COR-L47 (cell line): ENCODE measurements around the gene PITRM1.

Experiments used
- DNase-seq: peaks from one replicate; lab custom pipeline; 2025; lab: John Stamatoyannopoulos, UW

Gene PITRM1

DNA sequence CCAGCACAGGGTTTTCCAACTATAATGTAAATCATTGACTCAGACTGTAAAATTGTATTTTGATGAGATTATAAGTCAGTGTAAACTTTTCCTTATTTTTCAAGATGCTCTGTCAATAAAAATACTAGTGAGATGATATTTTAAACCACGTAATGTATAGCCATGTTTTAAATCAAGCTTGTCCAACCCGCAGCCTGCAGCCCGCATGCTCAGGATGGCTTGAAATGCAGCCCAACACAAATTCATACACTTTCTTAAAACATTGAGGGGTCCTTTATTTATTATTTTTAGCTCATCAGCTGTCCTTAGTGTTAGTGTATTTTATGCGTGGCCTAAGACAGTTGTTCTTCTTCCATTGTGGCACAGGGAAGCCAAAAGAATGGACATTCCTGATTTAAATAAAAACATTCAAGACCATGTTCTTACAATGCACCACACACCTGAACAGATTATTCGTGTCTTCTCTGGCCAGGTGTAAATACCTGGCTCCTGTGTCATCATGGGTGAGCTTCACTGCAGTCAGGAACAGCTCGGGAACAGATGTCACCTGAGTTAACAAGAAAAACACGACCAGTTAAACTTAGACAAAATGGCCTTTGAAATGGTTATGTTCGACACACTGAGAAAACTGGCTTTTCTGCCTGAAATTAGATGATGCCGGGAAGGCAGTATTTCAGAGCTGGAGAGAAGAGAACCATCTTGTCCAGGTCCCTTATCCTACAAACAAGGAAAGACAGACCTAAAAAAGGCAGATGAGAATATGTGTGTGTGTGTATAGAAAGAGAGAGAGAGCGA is 5.9 kb downstream of the PITRM1 start:
- no peak for DNase-seq

DNA sequence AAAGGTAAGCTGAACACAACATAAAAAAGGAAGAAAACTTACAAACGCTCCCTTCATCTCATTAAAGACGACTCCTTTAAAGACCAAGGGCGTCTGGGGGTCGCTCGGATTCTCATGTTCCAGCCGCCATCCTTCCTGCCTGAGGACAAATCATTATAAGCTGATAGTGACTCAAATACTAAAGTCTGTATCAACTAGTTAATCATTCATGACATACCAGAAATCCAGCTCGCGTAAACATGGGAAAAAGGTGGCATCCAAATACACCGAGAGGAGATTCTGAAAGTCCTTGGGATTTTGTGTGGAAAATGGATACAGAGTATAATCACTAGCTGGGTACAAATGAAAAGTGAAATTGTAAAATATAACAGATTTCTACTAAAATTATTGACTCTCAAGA is 7.4 kb downstream of the PITRM1 start:
- DNase-seq = no peak

DNA sequence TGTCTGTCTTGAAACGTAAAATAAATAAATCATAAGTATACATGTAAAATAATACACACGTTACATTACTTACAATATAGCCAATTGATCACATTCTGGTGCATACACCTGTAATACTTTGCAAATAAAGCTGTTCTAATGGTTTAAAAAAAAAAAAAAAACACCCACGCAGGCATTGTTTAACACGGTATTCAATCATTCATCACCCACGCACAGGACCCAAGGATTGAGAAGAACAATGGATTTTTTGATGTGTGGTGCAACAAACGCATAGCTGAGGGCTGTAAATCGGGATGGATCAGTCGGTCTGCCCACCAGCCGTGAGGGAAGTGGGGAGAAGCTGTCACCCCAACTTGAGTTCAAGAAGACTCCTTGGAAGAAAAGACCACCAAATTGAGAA is 8.7 kb downstream of the PITRM1 start:
- DNase-seq = no peak

DNA sequence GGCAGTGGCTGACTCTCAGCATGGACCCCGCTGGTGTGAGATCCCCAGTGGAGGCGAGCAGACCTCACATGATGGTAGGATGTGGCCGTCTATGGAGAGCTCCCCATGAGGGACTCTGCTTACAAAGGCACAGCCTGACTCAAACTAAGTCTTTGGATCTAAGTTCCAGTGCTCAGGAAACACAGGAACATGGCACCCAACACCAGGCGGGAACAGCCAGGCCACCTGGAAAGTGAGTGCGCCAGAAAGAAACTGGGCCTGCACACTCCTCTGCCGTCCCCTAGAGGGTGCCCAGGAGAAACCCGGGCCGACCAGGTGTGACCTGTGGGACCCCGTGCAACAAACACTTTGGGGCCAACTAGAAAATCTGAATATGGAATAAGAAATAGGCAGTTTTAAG is 10.0 kb downstream of the PITRM1 start:
- no peak for DNase-seq

DNA sequence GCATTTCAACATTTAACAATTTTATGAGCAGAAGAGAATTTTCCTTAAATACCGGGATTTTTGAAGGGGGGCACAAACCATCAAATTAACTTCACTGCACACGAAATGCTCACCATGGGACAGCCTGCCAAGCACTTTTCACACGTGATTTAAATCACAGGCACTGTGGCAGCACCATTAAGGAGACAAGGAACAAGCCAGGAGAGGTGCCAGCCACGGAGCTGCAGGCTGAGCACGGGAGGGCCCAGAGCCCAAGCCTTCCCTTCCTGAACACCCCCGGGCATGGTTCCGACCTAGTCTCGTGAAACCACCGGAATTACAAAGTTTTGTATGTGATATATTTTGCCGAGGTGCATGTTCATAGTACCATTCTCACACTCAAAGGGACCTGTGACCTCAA is 13.4 kb downstream of the PITRM1 start:
- DNase-seq = no peak

DNA sequence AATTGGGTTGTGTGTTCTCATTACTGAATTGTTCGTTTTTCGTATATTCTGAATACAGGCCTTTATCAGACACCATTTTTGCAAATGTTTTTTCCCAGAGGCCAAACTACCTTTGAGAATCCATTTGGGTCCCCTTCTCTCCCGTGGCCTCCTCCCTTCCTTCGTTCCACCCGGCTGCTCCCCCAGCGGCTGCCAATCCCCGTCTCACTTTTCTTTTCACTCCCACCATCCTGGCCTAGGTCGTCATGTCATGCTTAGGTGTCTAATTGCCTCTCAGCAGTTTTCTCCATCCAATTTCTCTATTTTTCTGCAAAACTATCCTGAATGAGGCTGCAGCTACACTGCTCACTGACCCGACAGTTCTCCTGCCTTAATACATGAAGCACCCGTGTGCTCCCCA is 17.9 kb downstream of the PITRM1 start:
- DNase-seq = no peak

DNA sequence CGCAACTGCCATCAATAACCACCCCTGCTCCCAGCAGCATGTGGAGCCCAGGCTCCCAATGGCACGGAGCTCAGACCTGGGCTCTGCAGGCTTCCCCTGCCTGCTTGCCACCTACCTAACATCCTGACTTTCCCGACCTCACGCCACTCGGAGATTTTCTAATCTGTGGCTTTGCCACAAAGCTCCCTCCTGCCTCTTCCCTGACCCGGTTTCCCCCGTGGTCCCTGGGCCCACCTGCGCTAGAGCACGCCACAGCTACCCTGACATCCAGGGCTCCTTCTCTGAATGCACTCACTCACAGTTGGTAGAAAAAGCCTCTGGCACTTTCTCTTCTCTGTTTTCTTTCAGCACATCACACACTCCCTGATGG is 20.0 kb downstream of the PITRM1 start:
- no peak for DNase-seq

DNA sequence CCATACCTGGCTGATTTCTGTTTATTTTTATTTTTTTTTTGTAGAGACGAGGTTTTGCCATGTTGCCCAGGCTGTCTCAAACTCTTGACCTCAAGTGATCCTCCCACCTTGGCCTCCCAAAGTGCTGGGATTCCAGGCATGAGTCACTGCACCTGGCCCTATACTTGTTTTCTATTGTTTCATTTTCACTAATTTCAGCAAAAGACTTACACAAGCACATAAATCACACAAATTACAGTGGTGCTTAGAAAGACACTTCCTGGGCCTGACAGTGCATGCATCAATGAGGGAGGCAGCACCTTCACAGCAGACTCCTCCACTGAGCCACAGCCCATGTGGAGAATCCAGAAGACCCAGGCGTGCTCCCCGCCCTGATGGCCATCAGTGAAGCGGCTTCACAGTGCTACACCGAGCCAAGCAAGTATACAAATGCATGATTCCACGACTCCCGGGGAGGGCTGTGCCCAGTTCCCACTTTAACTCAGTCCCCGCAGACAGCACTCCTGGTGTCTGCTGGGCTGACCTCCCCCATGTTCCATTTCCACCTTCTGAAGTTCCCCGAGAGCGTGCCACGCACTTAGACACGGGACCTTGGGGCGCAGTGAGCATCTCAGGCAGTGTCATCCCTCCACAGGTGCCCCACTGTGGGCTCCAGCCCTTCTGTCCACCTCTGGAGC is 20.6 kb downstream of the PITRM1 start:
- no peak for DNase-seq

DNA sequence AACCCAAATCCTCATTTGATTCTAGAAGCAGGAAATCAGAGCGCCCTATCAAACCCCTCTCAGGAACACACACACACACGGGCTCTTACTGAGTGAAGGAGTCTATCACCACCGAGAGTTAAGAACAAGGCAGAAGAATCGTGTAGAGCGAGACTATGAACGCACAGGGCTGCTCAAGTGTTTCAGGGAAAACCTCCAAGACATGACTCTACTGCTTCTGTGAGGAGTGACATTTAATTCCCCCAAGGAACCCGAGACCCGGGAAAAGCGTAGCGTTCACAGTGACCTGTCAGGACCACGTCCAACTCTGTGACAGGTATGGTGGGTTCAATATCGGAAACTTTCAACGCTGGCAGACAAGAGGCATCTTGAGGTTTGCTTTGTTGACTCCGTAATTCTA is 21.6 kb downstream of the PITRM1 start:
- no peak for DNase-seq

DNA sequence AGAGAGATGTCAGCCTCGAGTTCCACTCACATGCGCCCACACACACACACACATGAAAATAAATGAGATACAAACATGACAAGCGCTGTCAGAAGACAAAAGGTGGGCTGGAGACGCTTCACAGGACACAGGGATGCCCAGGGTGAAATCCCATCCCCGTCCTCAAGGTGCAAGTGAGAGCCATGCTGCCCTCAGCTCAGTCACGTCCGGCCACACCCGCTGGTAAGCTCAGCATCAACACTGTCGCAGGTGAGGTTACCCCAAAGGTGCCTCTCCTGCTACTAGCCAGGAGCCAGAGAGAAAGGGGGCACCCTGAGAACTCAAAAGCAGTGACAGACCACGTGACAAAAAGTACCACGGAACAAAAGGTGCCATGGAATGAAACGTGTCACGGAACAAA is 22.2 kb downstream of the PITRM1 start:
- DNase-seq = no peak

DNA sequence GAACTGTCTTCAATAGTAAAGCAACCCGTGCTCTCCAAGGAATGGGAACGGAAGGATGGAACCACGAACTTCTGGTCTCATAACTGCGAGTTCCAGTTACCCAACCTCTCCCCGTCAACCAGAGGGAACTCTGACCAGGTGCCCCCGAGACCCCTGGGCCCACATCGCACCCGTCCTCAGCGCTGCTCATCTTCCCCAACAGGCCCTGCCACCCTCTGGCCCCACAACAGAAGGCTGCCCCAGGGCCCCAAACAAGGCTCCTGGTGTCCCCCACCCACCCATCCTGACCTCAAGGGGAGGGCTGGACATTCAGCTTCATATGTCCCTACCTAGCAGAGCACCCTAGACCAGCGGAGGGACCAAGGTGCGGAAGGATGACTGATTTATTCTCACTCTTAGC is 22.7 kb downstream of the PITRM1 start:
- no peak for DNase-seq

DNA sequence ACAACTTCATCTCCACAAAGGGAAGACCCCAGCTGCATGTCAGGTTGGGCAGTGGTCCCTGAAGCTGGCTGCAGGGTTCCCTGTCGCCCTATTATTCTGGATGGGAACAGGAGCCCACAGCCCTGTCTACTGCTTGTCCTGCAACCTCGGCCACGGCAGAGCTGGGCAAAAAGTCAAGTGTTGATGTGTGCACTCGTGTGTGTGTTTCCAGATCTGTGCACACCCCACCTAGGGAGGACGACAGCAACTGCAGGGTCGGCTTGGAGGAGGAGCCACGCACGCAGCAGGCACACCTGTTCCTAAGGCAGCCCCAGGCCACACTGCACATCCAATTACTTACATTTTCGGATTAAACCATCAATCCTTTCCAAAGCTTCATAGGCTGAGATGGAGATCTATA is 23.6 kb downstream of the PITRM1 start:
- no peak for DNase-seq

DNA sequence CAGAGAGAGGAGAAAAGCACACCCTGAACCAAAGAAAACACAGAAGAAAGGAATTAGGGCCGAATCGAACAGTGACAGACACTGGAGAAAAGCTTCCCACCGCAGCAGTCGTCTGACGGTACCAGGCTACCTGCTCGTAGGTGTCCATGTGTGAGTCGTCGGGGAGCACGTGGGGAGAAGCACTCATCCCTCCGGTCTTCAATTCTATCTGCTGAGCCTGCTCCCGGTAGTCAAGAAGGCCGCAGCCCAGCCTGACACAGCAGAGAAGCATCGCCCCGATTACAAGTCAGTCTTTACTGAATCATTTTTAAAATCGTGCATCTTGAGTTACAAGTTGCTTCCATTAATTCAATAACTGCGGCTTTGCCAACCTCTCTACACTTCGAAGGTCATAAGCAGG is 24.5 kb downstream of the PITRM1 start:
- DNase-seq = no peak

DNA sequence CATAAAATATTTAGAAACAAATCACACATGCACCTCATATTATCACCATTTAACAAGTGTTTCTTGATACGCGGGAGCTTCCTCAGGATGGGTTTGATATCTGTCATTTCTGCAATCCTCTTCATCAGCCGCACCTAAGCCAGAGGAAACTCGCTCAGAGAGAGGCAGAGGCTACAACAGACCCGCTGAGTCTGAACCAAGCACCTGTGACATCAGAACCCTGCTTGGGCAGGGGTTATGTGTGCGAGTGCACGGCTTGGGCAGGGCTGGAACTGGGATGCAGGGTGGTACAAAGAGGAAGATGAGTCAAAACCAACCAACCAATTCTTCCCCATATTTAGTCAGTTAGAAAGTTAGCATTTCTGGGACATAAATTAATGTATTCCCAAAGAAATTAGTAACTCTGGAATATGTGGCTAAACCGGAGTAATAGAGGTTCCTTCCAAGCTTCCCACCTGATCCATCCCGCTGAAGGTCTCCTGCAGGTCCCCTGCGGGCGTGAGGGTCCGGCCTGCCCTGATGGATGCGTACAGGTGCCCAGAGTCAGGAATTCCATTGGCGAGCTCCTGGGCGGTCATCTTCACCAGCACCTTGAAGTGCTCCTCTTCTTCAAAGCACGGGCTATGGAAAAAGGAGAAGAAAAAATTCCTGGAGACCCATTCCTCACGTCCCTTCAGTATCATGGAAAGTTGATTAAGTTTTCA is 25.3 kb downstream of the PITRM1 start:
- DNase-seq = no peak

DNA sequence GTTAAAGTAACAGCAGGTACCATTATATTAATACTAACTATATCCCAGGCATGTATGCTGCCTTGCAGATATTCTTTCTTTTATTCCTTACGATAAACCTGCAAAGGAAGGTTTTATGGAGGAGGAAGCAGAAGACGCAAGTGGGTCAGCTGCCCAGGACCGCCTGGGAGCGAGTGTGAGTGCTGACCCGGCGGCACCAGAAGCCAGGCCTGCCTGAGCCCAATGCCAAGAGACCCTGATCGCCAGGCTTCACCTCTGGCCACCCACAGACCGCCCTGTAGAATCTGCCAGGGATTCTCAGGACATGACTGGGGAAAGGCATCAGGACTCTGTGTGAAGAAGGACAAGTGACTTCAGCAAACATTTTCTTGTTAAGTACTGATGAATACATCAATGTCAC is 26.3 kb downstream of the PITRM1 start:
- no peak for DNase-seq

DNA sequence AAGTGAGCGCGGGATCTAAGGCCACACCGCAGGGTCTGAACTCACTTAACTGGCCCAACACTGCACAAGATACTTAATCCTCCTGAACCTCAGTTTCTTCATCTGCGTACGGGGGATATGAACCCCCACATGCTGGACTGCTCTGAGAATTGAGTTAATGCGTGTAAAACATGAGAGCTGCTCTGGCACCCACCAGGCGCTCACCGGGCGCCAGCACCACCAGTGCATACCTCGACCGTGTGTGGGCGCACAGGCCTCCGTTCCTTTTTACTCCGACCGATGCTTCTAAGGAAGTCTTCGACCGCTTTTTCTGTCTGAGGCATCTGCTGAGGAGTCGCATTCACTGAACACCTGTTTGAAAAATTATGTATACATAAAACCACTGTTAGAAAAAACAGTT is 27.2 kb downstream of the PITRM1 start:
- no peak for DNase-seq

DNA sequence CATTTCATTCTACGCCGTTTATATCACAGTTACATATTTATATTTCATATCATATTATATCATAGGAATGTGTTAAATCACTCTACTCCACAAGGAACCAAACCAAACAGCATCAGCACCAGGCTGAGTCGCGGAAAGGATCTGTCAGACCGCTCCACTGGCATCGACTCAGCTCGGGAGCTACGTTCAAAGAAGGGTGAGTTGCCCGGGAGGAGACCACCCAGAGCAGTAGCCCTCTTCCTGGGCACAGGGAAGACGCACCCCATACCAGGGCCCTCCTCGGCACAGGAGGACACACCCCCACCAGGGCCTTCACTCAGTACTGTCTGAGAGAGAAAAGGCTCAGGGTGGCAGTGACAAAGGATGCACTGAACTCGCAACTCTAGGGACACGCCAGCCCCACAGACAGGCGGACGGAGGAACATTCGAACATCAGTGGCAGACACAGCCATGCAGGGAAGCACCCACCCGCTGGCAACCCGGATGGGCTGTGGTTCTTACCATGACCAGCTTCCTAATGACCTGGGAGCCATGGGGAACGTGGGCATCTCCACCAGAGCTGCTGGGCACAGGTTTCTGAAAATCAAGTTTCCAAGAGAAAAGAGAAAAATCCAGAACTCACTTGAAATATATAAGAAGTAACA is 28.7 kb downstream of the PITRM1 start:
- no peak for DNase-seq

DNA sequence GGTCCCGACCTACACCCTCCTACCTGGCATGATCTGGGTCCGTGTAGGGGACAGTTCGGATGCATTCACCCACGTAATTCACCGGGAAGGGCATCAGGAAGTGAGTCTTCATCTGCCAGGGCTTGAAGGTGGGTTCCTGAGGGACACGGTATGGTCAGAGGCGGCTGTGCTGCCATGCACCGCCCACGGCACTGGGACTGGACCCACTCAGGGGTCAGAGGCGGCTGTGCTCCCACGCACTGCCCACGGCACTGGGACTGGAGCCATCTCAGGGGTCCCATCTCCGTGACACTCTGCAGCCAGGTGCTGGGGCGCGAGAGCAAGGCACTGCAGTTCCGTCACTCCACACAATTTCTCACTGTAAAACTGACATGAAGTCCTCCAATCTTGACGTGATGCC is 29.2 kb downstream of the PITRM1 start:
- DNase-seq = no peak

DNA sequence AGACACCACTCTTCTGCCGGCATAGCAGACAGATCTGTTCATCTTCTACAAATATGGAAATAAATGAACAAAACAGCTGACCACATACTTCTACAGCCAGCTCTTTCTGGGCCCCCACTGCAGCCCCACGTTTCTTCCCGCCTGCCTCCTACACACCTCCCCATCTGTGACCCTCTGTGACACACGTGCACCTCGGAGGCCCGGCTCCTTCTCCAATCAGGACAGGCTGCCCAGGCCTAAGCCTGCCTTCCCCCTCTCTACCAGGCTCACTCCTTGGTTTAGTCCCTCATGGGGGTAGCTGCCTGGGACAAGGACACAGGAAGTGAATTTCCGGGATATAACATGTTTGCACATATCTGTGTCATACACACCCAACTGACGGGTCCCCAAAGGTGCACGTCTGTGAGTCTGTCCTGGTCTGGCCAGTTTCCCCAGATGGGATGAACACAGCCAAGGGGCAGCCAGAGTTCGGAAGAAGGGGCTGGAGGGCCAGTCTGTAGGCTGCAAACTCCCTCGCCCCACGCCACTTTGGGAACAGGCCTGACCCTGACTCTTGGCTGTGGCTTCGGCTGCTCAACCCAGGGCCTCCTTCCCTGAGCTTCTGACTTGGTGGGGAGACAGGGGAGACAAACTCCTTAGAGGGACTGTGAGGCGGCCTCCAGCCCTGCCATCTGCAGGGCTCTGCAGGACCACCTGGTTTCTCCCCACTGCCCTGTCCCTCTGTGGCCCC is 30.3 kb downstream of the PITRM1 start:
- no peak for DNase-seq

DNA sequence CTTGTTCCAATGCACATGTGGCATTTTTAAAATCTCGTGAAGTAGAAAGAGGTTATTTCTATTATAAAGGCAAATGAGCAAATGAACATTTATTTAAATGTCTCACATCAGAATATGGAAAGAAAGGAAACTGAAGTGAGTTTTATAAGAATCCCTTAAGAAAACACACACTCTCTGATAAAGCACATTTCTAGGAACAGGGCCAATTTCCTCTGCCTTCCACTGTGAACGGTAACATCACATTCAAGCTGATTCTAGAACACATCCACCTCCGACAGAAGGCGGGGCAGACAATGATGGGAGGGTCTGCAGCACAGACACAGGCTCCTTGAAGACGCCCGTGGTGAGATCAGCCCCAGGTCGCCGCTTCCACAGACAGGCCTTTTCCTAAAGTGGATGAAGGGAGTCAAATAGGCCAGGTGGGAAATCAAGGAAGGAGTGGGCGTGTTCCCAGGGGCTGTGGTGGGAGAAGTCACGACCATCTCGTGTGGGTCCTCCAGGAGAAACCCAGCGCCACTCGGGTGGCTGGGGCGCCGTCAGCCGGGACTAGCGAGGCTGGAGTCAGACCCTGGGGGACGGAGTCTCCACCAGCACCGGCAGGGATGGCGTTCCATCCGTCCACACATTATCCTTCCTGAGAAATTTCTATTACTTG is 31.1 kb downstream of the PITRM1 start:
- DNase-seq = no peak

DNA sequence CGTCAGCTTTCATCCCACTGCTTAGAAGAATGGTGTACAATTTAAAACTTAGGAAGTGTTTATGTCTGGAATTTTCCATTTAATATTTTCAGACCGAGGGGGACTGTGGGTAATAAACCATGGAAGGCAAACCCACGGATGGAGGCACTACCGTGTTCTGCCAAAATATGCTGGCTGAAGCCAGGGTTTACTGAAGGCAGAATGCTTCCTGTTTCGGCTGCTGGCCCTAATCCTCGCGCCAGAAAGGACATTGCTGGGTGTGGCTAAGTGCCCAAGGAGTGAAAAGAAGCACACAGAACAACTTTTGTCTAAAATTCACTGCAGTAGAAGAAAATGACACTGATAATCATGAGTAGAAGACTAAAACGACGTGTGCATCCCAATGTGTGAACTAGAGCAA is 32.3 kb downstream of the PITRM1 start:
- DNase-seq = no peak
